Loucy (cell line): ENCODE measurements around the gene LRRC28.

Experiments
- CTCF ChIP-seq: fragments of 200-600 bp; sonication (generic); conservative IDR thresholded peaks from 2 replicates; pipeline ENCODE4 v1.5.1; 2014; ENCODE audit warnings: mild to moderate bottlenecking, antibody characterized with exemption, low read length
- EZH2phosphoT487 ChIP-seq: fragments of 200-600 bp; IDR thresholded peaks from 2 replicates; pipeline ENCODE4 v1.6.1; 2018; ENCODE audit warnings: antibody characterized with exemption, mild to moderate bottlenecking, moderate library complexity, borderline replicate concordance

DNA sequence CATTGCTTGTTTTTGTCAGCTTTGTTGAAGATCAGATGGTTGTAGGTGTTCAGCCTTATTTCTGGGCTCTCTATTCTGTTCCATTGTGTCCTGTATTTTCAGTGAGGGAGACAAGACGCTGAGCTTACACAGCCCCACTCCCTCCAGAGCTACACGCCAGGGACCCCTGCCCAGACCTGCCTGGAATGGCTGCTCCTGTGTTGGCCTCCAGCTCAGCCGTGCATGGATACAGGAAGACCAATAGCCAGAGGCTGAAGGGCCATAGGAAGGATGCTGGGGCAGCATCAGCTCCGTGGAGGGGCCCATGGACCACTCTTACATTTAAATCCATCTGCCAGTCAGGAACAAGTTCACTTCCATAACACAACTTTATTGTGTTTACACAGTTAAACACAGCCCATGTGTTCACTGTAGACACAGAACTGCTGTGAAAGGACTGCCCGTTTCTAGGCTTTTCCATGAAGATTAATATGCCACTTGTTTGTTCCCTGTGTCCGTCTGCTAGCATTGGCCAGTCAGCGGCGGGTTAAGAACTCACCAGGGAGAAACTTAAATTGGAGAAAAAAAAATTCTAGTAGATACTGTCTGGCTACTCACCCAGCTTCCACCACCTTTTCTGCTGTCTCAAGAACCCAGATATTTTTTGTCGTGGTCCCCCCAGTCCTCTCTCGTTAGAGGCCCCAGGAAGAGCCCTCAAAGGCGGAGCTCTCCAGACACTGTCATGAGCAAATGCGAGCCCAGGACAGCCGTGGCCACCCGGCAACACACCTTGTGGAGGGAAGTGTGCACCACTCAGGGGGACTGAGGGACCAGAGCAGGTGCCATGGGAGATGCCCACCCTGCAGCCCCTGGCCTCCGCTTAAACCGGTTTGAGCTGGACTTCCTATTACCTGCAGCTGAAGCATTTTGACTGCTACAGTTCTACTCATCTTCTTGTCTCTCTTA, 172.2 kb downstream of the LRRC28 start:
- TF ChIP-seq EZH2phosphoT487 (no peak), CTCF (no peak)
